Stomach (tissue), 4 donors: Measurements from ENCODE around the gene HPN.

ENCODE experiments used
- CTCF ChIP-seq, 7 experiments: fragments of 450-650 bp in 4 of 7; fragments of 200-600 bp in 3 of 7; sonication (generic) in 3 of 7; IDR thresholded peaks; one replicate each; pipeline ENCODE4 v1.5.1; 2016 to 2019; ENCODE audit warnings: antibody characterized with exemption in 7 of 7, control low read depth in 2 of 7, mild to moderate bottlenecking in 1 of 7
- EP300 ChIP-seq: sonication (generic); formaldehyde crosslinking; IDR thresholded peaks from one replicate; pipeline ENCODE4 v1.6.1; 2017; ENCODE audit warnings: antibody characterized with exemption
- POLR2A ChIP-seq, 4 donors: fragments of 450-650 bp; IDR thresholded peaks; one replicate each; pipeline ENCODE4 v1.6.1; 2016; ENCODE audit warnings: antibody characterized with exemption in 4 of 4, control low read depth in 2 of 4, mild to moderate bottlenecking in 1 of 4, moderate library complexity in 1 of 4
- POLR2AphosphoS5 ChIP-seq, 3 donors: sonication (generic); formaldehyde crosslinking; IDR thresholded peaks; one replicate each; pipeline ENCODE4 v1.6.1; 2016; ENCODE audit warnings: antibody characterized with exemption in 3 of 3

- TF ChIP-seq CTCF (IDR thresholded peaks at IDR 0.05) (no peak), POLR2A (IDR thresholded peaks at IDR 0.05) (no peak), EP300 (no peak), POLR2AphosphoS5 (IDR thresholded peaks at IDR 0.05) (no peak)
Measured at GRCh38 chr19:35070471-35070870, 28.9 kb downstream of the HPN start.
